SK-N-DZ (cell line): ENCODE results near the gene C11orf71. TPM values are rescaled to one million over a fixed set of nuclear protein-coding genes. Genes with fewer than 3 reads are reported as not detected.

ENCODE experiments used
- DNase-seq: peaks from one replicate; pipeline ENCODE4 v3.0.0-alpha.2; 2015; ENCODE audit warnings: low spot score
- polyA plus RNA-seq, 2 experiments: library from polyadenylated mRNA; depleted of rRNA; stranded (reverse); fragments of >200 nt; gene quantifications; 2 replicates each; pipeline ENCODE4 v1.2.3, GENCODE V29; 2014

The C11orf71 gene, protein sequence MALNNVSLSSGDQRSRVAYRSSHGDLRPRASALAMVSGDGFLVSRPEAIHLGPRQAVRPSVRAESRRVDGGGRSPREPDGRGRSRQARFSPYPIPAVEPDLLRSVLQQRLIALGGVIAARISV
- 5.2 and 6.8 TPM in 2 replicates for polyA plus RNA-seq (2014; cell fraction: cytosol; rRNA removed)
- 5.9 and 7.1 TPM in 2 replicates for polyA plus RNA-seq (2014; cell fraction: nucleus; rRNA removed)

DNA sequence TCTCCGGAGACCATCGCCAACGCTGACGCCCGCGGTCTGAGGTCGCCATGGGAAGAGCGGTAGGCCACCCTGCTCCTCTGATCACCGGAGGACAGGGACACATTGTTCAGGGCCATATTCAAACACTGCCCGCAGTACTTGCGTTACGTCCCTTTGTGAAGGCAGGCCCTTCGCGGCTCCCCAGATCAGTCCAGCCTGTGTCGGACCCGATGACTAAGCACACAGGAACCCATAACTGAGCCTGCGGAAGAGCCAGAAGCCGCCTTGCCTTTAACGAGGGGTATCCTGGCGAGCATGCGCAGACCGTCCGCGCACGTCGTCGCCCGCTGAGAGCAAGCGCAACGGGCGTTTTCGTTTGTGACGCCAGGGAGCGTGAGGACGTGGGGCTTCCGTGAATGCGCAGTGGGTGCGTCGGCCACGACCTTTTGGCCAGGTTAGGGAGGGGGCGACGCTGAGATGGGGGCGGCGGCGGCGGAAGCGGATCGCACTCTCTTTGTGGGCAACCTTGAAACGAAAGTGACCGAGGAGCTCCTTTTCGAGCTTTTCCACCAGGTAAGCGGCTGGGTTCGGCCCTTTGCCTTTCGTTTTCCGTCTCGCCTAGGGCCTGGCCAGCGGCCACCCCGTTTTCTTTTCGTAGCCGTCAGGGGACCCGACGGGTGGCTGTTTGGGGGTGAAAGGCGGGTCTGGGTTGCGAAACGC is at the start of gene C11orf71, which contains the start of gene RBM7:
Gene C11orf71 (minus strand): TSS at position 296 of the 699 bp plus-strand sequence. CDS start 180 bp downstream, at position 116.
Gene RBM7 (plus strand): TSS at position 451 of the 699 bp plus-strand sequence. CDS start 6 bp downstream, at position 457.
- DNase-seq: peak; percentile 92

GRCh38 chr11:114449845-114450244 is 49.5 kb upstream of the C11orf71 start:
- DNase-seq: no peak

GRCh38 chr11:114448749-114449482 is 48.6 kb upstream of the C11orf71 start:
- DNase-seq: no peak

DNA sequence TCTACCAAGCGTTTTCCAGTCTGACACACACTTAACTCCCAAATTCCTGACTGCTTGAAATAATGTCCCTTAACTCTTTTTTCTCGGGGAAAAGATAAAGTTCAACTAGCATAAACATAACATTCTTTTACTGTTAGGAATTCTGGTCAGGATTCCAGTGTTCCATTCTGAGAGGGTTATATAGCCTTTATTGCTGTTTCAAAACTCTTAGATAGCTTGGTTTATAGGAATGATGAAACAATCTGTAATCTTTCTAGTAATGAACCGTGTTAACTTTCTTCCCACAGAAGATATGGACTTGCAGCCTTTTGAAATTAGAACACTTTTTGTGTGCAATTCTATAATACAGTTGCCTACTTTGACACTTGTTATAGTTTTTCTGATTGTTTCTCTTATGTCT is 47.6 kb upstream of the C11orf71 start:
- DNase-seq: no peak

DNA sequence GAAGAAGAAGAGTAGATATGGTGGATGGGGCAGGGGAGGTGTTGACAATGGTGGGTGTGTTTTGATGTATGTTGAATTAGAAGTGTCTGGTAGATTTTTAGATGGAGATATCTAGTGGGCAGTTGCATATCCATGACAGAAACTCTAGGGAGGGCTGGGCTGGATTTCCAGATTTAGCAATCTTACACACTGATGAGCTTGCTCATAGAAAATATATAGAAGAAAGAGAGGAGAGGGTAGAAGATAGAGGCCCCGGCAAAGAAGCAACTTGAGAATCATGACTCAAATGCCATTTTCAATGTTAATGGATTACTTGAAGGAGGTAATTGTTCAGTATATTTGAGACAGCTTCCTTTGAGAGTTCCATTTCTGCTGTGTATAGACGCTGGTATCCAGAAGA is 47.1 kb upstream of the C11orf71 start:
- DNase-seq: no peak

DNA sequence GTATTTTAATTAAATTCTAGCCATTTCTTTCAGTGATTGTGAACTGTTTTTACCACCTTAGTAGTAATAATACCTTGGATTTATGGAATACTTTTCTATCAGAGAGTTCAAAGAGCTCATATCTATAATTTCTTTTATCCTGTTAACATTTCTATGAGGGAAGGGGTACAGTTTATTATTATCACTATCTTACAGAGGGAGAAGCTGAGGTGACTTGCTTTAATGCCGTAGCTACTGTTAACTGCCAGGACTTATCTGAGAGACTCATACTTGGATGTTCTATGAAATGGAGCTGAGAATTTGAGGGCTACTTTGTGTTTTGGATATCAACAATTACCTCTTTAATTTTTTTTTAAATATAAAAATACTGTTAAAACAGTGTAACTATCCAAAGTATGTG is 42.2 kb upstream of the C11orf71 start:
- DNase-seq: no peak

- no peak for DNase-seq
These were observed 41.6 kb upstream of the C11orf71 start for GRCh38 chr11:114441921-114442320.

- DNase-seq: no peak
These were observed 40.9 kb upstream of the C11orf71 start for GRCh38 chr11:114440971-114441763.

DNA sequence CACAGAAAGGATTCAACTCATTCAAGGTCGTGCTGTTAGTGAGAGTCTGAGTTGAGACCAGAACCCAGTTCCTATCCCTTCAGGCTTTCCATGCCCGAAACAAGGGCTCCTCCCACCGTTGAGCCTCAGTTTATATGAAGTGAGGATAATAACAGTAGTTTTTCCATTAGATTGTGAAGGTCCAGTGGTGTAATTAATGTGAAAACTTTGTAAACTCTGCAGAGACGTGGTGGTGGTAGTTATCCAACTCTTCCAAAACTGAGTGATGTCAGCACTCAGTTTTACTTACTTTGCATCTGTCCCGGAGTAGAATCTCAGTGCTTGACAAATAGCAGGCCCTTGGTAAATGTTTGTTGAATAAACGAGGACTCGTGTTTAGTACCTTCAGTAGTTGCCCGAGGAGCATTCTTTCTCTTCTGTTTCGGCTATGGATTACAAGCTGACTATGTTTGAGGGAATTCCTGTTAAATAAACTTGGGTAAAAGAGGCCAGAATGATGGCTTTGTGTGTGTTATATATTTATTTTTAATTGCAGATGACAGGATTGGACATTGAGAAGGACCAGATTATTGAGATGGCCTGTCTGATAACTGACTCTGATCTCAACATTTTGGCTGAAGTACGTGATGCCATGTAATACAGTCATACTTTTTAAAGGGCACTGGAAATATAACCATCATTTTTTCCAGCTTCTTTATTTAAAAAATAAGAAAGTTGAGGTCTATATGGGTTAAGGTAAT is 40.0 kb upstream of the C11orf71 start:
- DNase-seq: peak; percentile 32

DNA sequence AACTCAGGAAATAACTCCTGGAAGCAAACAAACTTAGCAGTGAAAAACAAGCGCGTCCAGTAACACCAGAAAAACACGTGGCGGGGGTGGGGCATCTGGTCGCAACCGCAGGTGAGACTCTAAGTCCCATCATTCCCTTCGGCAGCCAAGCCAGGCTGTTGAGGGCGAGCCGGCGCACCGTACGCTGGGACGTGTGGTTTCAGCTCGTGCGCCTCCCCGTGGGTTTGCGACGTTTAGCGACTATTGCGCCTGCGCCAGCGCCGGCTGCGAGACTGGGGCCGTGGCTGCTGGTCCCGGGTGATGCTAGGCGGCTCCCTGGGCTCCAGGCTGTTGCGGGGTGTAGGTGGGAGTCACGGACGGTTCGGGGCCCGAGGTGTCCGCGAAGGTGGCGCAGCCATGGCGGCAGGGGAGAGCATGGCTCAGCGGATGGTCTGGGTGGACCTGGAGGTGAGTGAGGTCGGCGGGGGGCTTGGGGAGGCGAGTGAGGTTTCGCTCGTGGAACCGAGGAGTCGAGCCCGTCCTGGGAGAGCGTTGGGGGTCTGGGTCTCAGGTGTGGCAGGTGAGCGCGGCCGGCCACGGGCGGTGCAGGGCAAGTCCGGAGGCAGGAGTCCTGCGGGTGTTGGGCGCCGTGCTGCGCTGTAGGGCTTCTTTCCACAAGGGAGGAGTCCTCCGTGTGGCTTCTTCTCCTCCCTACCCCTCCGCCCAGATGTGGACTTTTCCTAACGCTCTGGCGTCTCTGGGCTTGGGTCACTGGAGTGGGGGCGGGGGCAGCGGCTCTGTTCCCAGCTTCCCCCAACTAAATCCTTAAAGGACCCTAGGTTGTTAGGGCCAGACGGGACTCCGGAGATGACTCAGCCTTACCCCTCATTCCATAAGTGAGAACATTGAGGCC is 39.2 kb upstream of the C11orf71 start, which contains the start of gene REXO2:
Gene REXO2 (plus strand): TSS at position 239 of the 892 bp plus-strand sequence. CDS start 62 bp downstream, at position 301.
- peak; percentile 86 for DNase-seq

DNA sequence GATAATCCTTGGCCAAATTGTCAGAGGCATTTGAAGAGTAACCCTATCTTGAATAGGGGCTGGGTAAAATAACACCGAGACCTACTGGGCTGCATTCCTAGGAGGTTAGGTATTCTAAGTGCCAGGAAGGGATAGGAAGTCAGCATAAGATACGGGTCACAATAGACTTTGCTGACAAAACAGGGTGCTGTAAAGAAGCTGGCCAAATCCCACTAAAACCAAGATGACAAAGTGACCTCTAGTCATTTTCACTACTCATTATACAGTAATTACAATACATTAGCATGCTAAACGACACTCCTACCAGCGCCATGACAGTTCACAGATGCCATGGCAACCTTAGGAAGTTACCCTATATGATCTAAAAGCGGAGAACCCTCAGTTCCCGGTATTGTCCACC is 38.0 kb upstream of the C11orf71 start:
- DNase-seq: no peak

DNA sequence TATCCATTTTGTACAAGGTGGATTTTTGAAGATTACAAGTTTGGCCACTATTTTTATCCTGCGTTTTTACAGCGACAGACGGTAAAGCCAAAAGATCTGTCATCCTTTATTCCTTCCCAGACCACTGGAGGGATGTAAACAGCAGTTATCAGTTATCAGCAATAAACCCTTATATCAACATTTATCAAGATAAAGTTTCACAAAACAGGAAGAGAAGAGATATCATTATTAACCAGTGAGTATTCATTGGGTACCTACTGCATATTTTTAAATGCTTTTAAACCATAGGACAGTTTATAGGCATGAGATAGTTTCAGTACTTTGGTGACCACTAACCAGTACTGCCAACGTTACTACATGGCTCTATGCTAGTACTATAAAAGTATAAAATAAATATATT is 33.1 kb upstream of the C11orf71 start:
- DNase-seq: no peak

- no peak for DNase-seq
These were observed 32.6 kb upstream of the C11orf71 start for GRCh38 chr11:114432893-114433292.

- no peak for DNase-seq
These were observed 30.0 kb upstream of the C11orf71 start for GRCh38 chr11:114430290-114430689.

DNA sequence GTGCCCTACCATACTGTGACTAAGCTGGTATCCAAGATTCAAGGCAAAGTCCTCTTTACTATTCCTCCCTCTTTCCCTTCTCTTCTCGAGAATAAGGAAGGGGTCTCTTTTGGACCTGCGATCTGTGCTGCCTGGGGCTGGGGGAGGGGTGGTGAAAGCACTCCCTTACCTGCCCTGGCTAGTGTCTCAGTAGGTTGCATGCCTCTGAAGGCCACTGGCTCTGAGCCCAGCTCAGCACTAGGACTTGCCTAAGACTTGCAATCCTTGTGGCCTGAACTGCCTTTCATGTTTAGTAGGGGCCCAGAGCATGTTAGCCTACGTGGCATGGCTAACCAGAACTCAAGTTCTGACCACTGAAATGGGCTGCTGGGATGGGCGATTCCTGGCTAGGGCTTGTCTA is 26.0 kb upstream of the C11orf71 start:
- no peak for DNase-seq

GRCh38 chr11:114416441-114416961 is 16.2 kb upstream of the C11orf71 start:
- DNase-seq: no peak

DNA sequence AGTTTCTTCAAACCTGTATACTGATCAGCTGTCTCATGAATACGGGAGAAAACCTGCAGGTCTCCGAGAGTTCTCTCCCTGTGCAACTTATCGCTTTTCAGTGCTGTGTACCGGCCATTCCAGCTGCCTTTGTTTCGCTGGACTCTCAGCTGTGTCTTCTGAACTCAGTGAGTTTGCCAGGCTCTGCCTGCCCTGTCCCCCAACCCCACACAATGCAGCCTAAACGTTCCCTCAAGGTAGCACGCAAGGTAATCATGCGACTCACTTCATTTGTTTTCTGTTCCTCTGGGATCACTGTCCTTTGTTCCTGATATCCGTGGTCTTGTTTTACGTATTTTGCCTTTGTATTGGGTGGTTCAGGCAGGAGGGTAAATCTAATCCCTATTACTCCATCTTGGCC is 13.6 kb upstream of the C11orf71 start:
- DNase-seq: no peak

GRCh38 chr11:114412946-114413345 is 12.6 kb upstream of the C11orf71 start:
- DNase-seq: no peak

DNA sequence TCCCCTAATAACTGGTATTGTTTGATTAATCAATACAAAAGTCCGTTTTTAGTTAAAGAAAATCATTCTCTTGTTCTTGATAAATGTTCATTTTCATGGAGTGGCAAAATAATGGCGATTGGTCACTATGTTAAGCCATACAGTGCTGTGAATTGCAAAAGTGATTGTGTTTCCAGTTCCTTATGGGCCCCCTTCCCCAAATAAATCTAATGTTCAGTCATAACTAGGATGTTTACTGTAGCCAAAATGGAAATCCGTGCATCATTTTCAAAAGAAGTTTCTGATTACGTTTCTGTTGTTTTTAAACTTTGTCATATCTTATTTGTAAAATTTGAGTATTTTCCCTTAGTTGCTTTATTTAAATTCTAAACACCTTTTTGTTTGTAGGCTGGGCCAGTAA is 1.0 kb upstream of the C11orf71 start:
- no peak for DNase-seq

- DNase-seq: no peak
These were observed 558 bp upstream of the C11orf71 start for GRCh38 chr11:114400915-114401223.
